NOMO-1 treated with DMSO at 0.1 percent for 48 hours (cell line): ENCODE results near the gene ARHGEF16.

Experiments used
- DNase-seq: peaks from one replicate; lab custom pipeline; 2025; ENCODE audit not compliant: unreplicated experiment; lab: John Stamatoyannopoulos, UW

The ARHGEF16 gene

GRCh38 chr1:3436901-3437300, 17.6 kb upstream of the ARHGEF16 start:
- no peak for DNase-seq

GRCh38 chr1:3438661-3439180, 15.7 kb upstream of the ARHGEF16 start:
- DNase-seq: no peak

GRCh38 chr1:3439346-3440299, 14.8 kb upstream of the ARHGEF16 start:
- DNase-seq: no peak

DNA sequence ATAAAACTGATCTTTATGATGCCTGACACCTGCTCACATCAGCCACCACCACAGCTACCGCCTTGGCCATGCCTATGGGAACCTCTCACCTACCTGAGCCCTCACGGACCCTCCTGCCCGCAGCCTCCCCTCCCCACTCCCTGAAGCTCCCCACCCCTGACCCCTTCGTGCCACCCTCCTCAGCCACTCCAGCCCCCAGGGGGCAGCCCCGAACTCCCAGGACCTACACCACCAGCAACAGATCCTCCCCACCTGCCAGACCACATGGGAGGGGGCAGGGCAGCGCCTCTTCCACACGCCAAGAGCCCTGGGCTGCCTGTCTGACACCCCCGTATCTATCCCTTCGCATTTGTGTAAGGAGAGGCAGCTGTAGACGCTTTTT, 14.2 kb upstream of the ARHGEF16 start:
- no peak for DNase-seq

DNA sequence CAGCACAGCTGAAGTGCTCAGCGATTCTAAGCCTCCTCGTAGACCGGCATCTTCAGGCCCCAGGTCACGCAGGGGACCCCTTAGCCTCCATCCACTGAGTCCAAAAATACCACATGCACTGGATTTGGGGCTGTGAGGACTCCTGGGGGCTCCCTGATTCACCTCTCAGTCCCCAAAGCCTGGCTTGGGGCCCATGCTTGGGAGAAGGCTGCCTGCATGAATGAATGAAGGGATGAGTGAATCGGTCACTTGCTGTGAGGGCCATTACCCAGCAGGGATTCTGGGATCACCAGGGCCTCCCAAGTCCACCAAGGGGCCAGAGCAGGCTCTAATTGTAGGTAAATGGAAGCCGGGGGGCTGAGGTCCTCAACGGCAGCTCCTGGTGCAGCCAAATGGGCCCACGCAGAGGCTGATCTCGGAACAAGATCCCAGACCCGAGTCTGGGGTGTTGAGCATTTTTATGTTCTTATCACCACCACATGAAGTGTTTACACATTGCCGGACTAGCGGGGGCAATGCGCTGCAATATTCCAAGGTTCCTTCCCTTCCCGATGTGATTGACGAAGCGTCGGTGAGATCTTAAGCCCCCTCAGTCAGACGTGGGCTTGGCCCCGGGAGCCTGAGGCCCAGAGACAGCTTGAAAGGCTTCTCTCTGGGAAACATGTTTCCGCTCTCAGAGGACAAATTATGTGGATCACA, 13.6 kb upstream of the ARHGEF16 start:
- DNase-seq: no peak

GRCh38 chr1:3441410-3441847, 13.0 kb upstream of the ARHGEF16 start:
- DNase-seq: no peak

DNA sequence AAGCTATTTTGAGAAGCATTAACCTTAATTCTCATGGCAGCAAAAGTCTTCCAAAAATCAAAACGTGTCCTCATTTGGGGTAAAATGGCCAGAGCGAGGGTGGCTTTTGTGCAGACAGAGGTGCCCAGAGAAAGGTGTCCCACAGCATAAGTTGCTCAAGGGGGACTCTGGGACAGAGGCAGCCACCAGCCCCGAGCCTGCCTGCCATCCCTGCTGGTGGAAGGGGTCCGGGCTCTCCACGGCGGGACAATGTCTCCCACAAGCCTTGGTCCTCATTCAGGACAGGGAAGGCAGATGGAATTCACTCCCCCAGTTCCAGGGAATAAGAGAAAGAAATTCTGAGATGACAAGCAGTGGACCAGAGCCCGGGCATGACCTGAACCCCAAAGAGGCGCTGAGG, 12.6 kb upstream of the ARHGEF16 start:
- DNase-seq: no peak

DNA sequence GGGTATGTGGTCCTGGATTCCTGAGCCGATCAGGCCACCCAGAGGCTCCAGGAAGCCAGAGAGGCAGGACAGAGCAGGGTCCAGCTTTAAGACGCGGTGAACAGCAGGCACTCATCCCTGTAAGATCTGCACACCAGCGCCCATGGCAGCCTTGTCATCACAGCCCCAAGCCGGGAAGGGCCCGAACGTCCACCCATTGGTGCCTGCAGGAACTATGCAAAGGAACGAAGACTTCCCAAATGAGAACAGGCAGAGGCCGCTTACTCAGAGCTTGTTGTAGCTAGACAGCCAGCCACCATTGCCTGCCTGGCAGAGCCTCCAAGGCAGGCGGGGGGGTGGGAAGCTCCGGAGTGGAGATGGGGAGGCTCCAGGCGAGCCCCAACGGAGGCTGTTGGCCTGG, 12.1 kb upstream of the ARHGEF16 start:
- no peak for DNase-seq

- no peak for DNase-seq
These were observed 11.6 kb upstream of the ARHGEF16 start for GRCh38 chr1:3442901-3443300.

GRCh38 chr1:3443807-3444206, 10.7 kb upstream of the ARHGEF16 start:
- DNase-seq: no peak

DNA sequence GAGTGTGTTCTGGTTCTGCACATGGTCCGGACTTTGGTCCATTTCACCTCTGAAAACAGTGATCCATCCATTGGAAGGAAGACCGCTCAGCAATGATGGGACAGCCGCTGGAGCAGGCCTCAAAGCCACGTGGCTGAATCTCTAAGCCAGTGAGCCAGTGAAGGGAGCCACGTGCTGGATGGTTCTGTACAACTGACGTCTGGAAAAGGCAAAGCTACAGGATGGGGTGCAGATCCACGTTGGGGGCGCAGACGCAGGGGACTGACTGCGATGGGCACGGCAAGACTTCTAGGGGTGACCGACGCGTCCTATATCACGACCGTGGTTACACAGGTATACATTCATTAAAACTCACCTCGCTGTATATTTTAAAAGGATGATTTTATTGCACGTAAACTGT, 10.2 kb upstream of the ARHGEF16 start:
- DNase-seq: no peak

- no peak for DNase-seq
These were observed 9.7 kb upstream of the ARHGEF16 start for GRCh38 chr1:3444736-3445135.

DNA sequence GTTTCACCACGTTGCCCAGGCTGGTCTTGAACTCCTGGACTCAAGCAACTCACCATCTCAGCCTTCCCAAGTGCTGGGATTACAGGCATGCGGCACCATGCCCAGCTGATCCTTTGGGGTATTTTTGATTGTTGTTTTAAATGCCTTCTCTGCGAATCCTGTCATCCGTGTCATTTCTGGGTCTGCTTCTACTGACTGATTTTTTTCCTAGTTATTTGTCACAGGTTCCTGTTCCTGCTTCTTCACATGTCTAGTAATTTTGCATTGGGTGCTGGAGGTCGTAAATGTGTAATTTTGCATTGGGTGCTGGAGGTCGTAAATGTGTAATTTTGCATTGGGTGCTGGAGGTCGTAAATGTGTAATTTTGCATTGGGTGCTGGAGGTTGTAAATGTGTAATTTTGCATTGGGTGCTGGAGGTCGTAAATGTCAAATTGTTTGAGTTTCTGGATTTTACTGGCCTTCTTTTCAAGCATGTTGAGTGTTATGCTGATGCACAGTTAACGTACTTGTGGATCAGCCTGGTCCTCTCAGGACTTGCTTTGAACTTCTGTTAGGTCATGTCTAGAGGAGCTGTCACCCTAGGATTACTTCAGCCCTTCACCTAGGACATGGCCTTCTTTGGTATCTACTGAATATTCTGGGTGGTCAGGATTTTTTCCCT, 4.1 kb upstream of the ARHGEF16 start:
- no peak for DNase-seq

DNA sequence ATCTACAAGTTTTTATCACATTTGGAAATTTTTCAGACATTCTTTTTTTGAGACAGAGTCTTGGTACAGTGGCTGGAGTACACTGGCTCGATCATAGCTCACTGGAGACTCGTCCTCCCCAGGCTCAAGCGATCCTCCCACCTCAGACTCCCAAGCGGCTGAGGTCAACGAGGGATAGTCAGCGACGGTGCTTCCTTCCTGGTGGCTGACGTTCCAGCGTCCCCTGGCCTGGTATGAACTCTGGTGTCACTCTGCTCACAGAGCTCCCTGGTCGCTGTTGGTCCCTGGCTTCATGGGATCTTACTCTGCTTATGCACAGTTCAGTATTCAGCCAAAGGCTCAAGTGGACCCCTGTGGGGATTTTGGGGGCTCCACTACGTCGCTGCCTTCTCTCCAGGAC, 3.5 kb upstream of the ARHGEF16 start:
- no peak for DNase-seq

DNA sequence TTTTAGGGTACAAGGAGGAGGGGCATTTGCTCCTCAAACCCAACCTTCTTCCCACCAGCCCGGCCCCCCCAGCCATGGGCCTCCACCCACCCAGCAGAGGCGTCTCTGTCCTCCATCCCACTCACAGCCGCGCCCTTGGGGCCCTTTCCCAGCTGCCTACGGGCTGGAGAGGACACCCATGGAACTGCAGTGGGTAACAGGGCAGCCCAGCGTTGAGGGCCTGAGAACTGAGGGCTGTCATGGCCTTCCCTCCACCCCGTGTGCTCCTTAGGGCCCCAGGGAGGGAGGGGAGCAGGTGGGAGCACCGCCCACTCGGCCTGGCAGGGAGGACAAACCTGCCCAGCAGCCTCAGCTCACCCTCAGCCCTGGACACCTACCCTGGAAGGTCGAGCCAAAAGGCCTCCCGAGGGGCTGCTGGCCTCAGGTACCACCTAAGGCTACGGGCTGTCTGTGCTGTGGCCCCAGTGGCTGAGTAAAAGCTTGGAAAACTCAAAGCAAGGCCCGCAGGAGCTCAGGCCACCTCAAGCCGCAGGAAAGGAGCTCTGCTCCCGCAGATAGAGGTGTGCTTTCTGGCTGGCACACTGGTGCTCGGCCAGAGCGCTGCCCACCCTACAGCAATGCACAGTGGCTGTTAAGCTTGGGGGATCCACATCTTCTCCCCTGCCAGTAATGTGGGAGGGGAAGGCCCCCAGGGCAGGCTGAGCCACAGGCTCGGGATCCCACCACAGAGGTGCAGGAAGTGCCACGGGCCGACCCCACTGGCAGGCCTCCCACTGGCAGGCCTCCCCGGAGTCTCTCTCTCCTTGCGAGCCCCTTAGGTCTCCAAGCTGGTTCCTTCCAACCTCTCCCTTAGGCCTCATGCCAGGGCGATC, 2.2 kb upstream of the ARHGEF16 start:
- no peak for DNase-seq

DNA sequence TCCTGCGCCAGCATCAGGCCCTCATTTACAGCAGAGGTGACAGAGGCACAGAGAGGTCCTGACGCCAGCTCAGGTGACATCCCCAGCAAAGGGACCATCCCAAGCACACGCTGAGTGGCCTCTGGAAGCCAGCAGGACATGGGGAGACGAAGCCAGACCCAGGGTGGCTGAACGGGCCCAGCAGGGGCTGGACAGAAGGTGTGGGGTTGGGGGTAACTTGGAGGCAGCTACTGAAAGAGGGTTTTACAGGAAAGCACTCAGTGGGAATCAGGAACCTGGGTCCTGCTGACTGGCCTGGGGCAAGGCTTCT, 1.6 kb upstream of the ARHGEF16 start:
- no peak for DNase-seq

DNA sequence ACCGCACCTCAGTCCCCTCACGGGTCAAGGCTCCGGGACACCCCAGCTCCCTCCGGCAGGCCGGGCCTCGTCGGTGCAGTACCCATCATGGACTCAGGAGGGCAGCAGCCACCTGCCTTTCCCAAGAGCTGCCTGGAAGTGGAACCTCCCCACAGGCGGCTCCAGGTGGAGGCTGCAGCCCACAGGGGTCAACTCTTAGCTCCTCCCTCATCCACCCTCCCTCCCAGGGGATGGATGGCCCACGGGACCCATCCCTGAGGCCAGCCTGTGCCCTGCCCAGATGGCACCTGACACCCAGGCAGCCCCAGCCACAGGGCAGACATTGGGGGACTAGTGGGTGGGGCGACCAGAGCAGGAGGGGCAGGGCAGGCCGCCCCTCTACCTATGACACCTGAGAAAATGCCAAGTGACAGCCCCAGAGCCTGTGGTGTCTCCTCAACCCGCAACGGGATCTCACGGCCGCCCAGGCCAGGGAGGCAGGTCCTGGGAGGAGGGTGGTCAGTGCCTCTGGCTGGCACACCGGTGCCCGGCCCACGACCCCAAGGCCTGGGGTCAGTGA, 1.2 kb upstream of the ARHGEF16 start:
- DNase-seq: peak; percentile 22

- DNase-seq: no peak
These were observed 550 bp downstream of the ARHGEF16 start for GRCh38 chr1:3454811-3455618.

DNA sequence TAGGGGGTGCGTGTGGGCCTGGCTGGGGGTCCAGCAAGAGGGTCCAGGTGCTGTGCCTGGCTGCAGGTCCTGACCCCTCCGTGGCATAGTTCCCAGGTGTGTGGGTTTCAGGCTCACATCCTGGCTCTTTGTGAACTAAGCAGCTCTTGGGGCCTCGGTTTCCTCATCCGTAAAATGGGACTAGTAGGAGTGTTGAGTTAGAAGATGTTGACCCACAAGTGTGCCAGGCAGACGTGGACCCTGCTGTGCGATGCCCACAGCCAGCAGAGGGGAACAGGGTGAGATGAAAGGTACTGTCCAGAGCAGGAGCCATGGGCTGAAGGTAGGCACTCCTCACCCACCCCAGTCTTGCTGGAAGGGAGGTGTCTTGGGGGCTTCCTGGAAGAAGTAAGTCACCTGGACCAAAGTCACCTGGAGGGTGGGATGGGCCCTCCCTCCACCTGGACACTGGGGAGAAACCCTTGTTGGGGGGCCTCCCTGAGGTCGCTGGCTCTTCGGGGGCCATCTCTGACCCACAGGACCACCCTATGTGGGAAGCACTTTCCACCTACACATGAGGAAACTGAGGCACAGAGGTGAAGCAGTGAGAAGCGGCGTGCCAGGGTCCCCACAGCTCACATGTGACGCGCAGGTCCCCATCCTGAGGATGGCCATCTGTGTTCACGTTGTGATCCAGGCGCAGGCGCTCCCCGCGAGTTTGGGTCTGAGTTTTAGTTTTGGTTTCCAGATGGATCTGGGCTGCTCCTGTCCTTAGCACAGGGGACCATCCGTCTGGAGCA, 1.4 kb downstream of the ARHGEF16 start:
- DNase-seq: no peak
